ENCODE measurements around the gene CCDC34. TPM values are rescaled to one million over a fixed set of nuclear protein-coding genes. Genes with fewer than 3 reads are reported as not detected.

Gene CCDC34
- total RNA-seq, 4 donors from 2014 or later, result 3.2 to 8.0 (median 4.0) TPM

DNA sequence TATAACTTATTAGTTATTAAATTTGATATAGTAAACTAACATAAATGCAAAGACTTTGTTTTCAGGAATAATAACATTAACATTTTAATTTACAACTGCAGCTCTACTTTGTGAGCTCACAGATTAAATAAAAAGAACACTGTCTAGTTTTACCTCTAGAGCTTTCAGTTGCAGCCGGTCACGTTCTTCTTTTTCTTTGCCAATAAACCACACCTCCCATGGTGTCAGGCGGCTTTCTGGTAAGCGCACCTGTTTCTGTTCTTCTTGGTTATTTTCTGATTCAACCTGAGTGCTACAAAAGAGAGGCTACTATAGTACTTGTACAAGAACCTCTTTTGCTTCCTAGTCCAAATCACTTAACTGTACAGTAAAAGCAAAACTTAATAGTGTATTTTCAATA, 5.8 kb downstream of the CCDC34 start:
- H3K4me3 ChIP-seq, result no peak overlapping the region
- no peak for DNase-seq (ENCODE audit: low spot score in 2 of 2)

DNA sequence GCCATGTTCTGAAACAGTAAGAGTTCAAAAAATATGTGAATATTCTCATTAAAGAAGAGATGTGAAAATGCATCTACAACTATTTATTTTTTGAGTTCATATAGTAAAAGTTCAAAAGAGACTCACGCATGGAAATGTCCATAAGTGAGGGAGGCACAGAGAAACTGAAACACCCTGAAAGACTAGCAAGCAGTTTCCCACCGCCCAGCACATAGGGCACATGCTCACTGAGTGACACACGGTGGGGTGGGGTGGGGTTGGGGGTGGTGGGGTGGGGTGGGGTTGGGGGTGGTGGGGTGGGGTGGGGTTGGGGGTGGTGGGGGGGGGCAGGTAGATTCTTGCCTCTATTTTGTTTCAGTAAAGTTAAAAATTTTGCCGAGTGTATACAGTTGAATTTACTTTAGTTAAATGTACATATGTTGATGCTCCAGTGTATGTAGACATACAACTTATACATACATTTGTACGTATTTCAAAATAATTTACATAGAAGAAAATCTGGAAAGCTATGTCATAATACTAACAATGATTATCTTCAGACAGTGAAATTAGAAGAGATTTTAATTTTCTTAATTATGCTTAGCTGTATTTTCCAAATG, 6.3 kb downstream of the CCDC34 start:
- no peak for DNase-seq (ENCODE audit: low spot score in 2 of 2)
- no peak overlapping the region for H3K27ac ChIP-seq
- no peaks in the 10 kb centered on the region for H3K27me3 ChIP-seq
- no peak for TF ChIP-seq EP300 (IDR thresholded peaks at IDR 0.05)
- no peak for TF ChIP-seq POLR2A (IDR thresholded peaks at IDR 0.05)
- TF ChIP-seq, protein P1, sequence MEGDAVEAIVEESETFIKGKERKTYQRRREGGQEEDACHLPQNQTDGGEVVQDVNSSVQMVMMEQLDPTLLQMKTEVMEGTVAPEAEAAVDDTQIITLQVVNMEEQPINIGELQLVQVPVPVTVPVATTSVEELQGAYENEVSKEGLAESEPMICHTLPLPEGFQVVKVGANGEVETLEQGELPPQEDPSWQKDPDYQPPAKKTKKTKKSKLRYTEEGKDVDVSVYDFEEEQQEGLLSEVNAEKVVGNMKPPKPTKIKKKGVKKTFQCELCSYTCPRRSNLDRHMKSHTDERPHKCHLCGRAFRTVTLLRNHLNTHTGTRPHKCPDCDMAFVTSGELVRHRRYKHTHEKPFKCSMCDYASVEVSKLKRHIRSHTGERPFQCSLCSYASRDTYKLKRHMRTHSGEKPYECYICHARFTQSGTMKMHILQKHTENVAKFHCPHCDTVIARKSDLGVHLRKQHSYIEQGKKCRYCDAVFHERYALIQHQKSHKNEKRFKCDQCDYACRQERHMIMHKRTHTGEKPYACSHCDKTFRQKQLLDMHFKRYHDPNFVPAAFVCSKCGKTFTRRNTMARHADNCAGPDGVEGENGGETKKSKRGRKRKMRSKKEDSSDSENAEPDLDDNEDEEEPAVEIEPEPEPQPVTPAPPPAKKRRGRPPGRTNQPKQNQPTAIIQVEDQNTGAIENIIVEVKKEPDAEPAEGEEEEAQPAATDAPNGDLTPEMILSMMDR (IDR thresholded peaks at IDR 0.05), result no peak
- no peak for TF ChIP-seq POLR2AphosphoS5 (IDR thresholded peaks at IDR 0.05)
- WGBS, result 61% methylated on average over 5 of the region's 5 CpGs
- no peaks in the 10 kb centered on the region for H3K36me3 ChIP-seq
- H3K4me1 ChIP-seq, result peaks cover 3% of the 10 kb centered on the region
- H3K9me3 ChIP-seq, result no peaks in the 10 kb centered on the region
- H3K4me3 ChIP-seq, result no peak overlapping the region

More for the DNA sequence above, 5.8 kb downstream of the CCDC34 start:
- no peaks in the 10 kb centered on the region for H3K36me3 ChIP-seq
- no peak overlapping the region for H3K27ac ChIP-seq
- peaks cover 9% of the 10 kb centered on the region for H3K4me1 ChIP-seq
- H3K27me3 ChIP-seq, result no peaks in the 10 kb centered on the region
- 61% methylated on average over 4 of the region's 4 CpGs for WGBS
- no peaks in the 10 kb centered on the region for H3K9me3 ChIP-seq
- TF ChIP-seq EP300 (IDR thresholded peaks at IDR 0.05), result no peak
- TF ChIP-seq, protein P1 (IDR thresholded peaks at IDR 0.05), result no peak
- no peak for TF ChIP-seq POLR2AphosphoS5 (IDR thresholded peaks at IDR 0.05)
- no peak for TF ChIP-seq POLR2A (IDR thresholded peaks at IDR 0.05)

DNA sequence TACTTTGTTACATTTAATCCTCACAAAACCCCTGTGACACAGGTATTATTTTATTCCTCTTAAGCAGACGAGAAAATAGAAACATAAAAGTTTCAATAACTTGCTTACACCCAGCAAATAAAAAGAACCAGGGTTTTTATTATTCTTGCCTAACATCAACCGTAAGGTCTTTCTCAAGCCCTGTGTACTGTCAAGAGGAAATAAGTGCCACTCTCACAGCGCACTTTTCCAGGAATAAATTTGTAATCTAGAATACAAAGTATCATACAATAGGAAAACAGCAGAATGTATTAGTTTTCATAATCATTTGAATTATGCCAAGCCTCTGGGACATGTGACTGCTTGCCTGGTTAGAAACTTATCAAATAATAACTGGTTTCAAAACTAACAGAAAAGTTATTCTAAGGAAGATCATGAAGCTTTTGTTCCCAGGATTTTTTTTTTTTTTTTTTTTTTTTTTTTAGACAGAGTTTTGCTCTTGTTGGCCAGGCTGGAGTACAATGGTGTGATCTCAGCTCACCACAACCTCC, 7.4 kb downstream of the CCDC34 start:
- WGBS, result 60% methylated on average over 3 of the region's 3 CpGs
- DNase-seq (ENCODE audit: low spot score in 2 of 2), result no peak

DNA sequence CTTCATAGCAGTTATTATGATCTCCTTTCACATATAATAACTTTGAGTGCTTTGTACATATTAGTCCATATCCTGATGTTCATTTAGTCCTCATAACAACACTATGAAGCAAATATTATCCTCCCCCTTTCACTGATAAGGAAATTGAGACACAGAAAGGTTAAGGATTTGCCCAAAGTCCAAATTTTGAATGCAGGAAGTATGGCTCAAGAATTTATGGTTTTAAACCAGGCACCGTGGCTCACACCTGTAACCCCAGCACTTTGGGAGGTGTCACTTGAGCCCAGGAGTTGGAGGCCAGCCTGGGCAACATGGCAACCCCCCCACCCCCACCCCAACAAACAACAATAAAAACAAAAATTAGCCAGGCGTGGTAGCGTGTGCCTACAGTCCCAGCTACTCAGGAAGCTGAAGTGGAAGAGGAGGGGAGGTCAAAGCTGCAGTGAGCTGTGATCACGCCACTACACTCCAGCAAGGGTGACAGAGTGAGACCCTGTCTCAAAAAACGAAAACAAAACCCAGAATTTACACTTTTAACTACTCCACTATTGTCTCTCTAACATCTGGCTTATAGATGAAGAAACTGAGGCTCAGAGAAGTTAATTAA, 8.6 kb downstream of the CCDC34 start:
- H3K4me3 ChIP-seq, result no peak overlapping the region
- no peaks in the 10 kb centered on the region for H3K36me3 ChIP-seq
- no peaks in the 10 kb centered on the region for H3K9me3 ChIP-seq
- WGBS, result 85% methylated on average over 5 of the region's 5 CpGs
- no peak for DNase-seq (ENCODE audit: low spot score in 2 of 2)
- no peak for TF ChIP-seq POLR2A (IDR thresholded peaks at IDR 0.05)
- TF ChIP-seq, protein P1 (IDR thresholded peaks at IDR 0.05), result no peak
- no peak for TF ChIP-seq POLR2AphosphoS5 (IDR thresholded peaks at IDR 0.05)
- no peak for TF ChIP-seq EP300 (IDR thresholded peaks at IDR 0.05)
- no peak overlapping the region for H3K27ac ChIP-seq
- H3K27me3 ChIP-seq, result no peaks in the 10 kb centered on the region
- peaks cover 11% of the 10 kb centered on the region for H3K4me1 ChIP-seq

More for the DNA sequence above, 7.4 kb downstream of the CCDC34 start:
- Histone ChIP-seq H3K4me3 (no peak overlapping the region), H3K4me1 (peaks cover 7% of the 10 kb centered on the region), H3K27me3 (no peaks in the 10 kb centered on the region), H3K9me3 (no peaks in the 10 kb centered on the region), H3K36me3 (no peaks in the 10 kb centered on the region), H3K27ac (no peak overlapping the region)
- TF ChIP-seq, protein P1 (IDR thresholded peaks at IDR 0.05), result no peak
- no peak for TF ChIP-seq POLR2AphosphoS5 (IDR thresholded peaks at IDR 0.05)
- TF ChIP-seq POLR2A (IDR thresholded peaks at IDR 0.05), result no peak
- TF ChIP-seq EP300 (IDR thresholded peaks at IDR 0.05), result no peak

DNA sequence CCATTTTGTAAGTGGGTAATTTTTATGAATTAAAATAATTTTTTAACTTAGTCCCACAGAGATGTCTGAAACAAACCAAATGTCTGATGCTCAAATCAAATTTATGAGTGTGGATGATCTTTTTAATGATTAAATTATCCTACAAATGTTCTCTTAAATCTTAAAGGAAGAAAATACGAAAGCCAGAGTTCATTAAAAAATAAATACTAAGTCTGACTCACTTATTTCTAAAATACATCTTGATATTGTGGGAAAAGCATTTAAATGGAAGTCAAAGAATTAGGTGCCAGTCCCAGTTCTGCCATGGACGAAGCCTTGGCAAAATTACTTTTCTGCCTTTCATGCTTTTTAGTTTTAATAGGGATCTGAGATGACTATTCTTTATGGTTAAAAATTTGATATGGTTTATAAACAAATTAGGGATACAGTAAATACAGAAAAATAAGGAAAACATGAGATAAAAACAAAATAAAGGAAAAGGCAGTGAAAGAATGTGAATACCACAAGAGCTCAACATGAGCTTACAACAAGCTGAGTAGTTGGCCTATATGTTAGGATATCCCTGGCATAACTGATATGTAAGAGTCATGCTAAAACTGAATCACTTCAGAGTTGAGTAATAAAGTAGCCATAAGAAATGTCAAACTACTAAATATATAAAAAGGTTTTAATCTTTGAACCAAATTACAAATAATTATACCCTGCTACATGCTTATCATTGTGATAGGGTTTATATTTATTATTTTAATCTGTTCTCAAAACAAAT, 9.2 kb downstream of the CCDC34 start:
- 89% methylated on average over 2 of the region's 2 CpGs for WGBS
- H3K27ac ChIP-seq, result no peak overlapping the region
- DNase-seq (ENCODE audit: low spot score in 2 of 2), result no peak
- H3K36me3 ChIP-seq, result no peaks in the 10 kb centered on the region
- peaks cover 11% of the 10 kb centered on the region for H3K4me1 ChIP-seq
- H3K4me3 ChIP-seq, result no peak overlapping the region
- H3K9me3 ChIP-seq, result no peaks in the 10 kb centered on the region
- no peak for TF ChIP-seq EP300 (IDR thresholded peaks at IDR 0.05)
- TF ChIP-seq POLR2A (IDR thresholded peaks at IDR 0.05), result no peak
- TF ChIP-seq POLR2AphosphoS5 (IDR thresholded peaks at IDR 0.05), result no peak
- TF ChIP-seq, protein P1 (IDR thresholded peaks at IDR 0.05), result no peak
- no peaks in the 10 kb centered on the region for H3K27me3 ChIP-seq

Measured in suprapubic skin (tissue), 4 donors.